Panc1 (cell line): ENCODE results near the gene ARPP19. TPM values are rescaled to one million over a fixed set of nuclear protein-coding genes. Genes with fewer than 3 reads are reported as not detected.
"Not testable (repeated sequence)": the region's sequence is repeated elsewhere in the genome, so short reads cannot be mapped to it uniquely, and the experiment has no call there.

Source experiments
- ATAC-seq: fragments of 200-7000 bp; cut with Tn5 transposase; 2 replicates; pipeline ENCODE4 v1.9.1; 2020; ENCODE audit warnings: mild to moderate bottlenecking, moderate library complexity
- BruUV-seq: library from RNA; stranded (reverse); fragments of 400-500 nt; replicated peaks from 2 replicates; lab custom pipeline; 2021; lab: Mats Ljungman, UMichigan
- CTCF ChIA-PET: fragments of 300-600 bp; sonication (Branson Sonifier 250); formaldehyde crosslinking; loops from one replicate; lab custom pipeline; 2022; ENCODE audit warnings: antibody characterized with exemption; lab: Charles Lee
- POLR2A ChIA-PET: fragments of 300-600 bp; sonication (Branson Sonifier 250); formaldehyde crosslinking; loops from one replicate; lab custom pipeline; 2022; ENCODE audit warnings: antibody characterized with exemption; lab: Charles Lee
- DNase-seq: peaks from one replicate; pipeline ENCODE4 v3.0.0-alpha.2; 2010; ENCODE audit warnings: low read depth, low spot score
- H3K27ac ChIP-seq: 2 replicates; pipeline ENCODE4 v1.5.1; 2011; ENCODE audit warnings: mild to moderate bottlenecking, low read length, inconsistent platforms
- H3K27me3 ChIP-seq: fragments of 200-500 bp; sonication (Bioruptor generic); 2 replicates; pipeline ENCODE4 v1.6.0; 2014; ENCODE audit warnings: low read length, inconsistent platforms; ENCODE audit not compliant: control insufficient read depth, insufficient read depth
- H3K36me3 ChIP-seq: fragments of 200-500 bp; sonication (Bioruptor generic); 2 replicates; pipeline ENCODE4 v1.5.1; 2014; ENCODE audit warnings: inconsistent platforms, mild to moderate bottlenecking, low read length, moderate library complexity; ENCODE audit not compliant: control insufficient read depth, insufficient read depth
- H3K4me1 ChIP-seq: 2 replicates; pipeline ENCODE4 v1.5.1; 2011; ENCODE audit warnings: inconsistent platforms, mild to moderate bottlenecking, low read length, moderate library complexity; ENCODE audit not compliant: control insufficient read depth, insufficient read depth
- H3K4me3 ChIP-seq, 2 experiments: 2 replicates each; pipeline ENCODE4 v1.5.1; 2011 to 2012; ENCODE audit warnings: low read depth in 2 of 2, low read length in 2 of 2, mild to moderate bottlenecking in 2 of 2, inconsistent platforms in 1 of 2, moderate library complexity in 1 of 2
- H3K9me3 ChIP-seq: fragments of 200-500 bp; sonication (Bioruptor generic); 2 replicates; pipeline ENCODE4 v1.5.1; 2014; ENCODE audit warnings: low read depth, mild to moderate bottlenecking, inconsistent platforms, low read length, moderate library complexity; ENCODE audit not compliant: control insufficient read depth, insufficient read depth
- CTCF ChIP-seq: fragments of 450-650 bp; IDR thresholded peaks from 2 replicates; pipeline ENCODE4 v1.5.1; 2017; ENCODE audit warnings: mild to moderate bottlenecking
- POLR2AphosphoS5 ChIP-seq: IDR thresholded peaks from 2 replicates; pipeline ENCODE4 v1.6.1; 2012; ENCODE audit warnings: mild to moderate bottlenecking, low read depth, low read length, moderate library complexity
- REST ChIP-seq, 2 experiments: IDR thresholded peaks; 2 replicates each; pipeline ENCODE4 v1.6.1; 2011 to 2012; ENCODE audit warnings: low read depth in 2 of 2, control low read depth in 1 of 2, low read length in 1 of 2, mild to moderate bottlenecking in 1 of 2, moderate library complexity in 1 of 2; ENCODE audit not compliant: insufficient read depth in 1 of 2
- SIN3A ChIP-seq: IDR thresholded peaks from 2 replicates; pipeline ENCODE4 v1.6.1; 2012; ENCODE audit warnings: low read depth, mild to moderate bottlenecking, low read length, moderate library complexity, borderline replicate concordance; ENCODE audit not compliant: insufficient read depth
- TCF7L2 ChIP-seq: IDR thresholded peaks from 2 replicates; pipeline ENCODE4 v1.6.1; 2011; ENCODE audit warnings: mild to moderate bottlenecking, low read depth, low read length, inconsistent platforms
- in situ Hi-C: cut with HindIII; loops from 2 replicates; pipeline ENCODE4 v1.10.0; 2016; ENCODE audit warnings: low sequenced_read_pairs, low pct_unique_long_range_greater_than_20kb
- intact Hi-C: fragments of 100-400 bp; cut with micrococcal nuclease; formaldehyde crosslinking; loops from one replicate; pipeline ENCODE4 v1.10.0; 2022; ENCODE audit not compliant: unreplicated experiment
- total RNA-seq: library from RNA; stranded (reverse); gene quantifications from one replicate; pipeline ENCODE4 v1.2.1, GENCODE V29; 2021; ENCODE audit not compliant: unreplicated experiment

Gene ARPP19
- total RNA-seq, 1 experiment from 2014 or later: 153 TPM

GRCh38 chr15:52575573-52575972 lies 6.7 kb upstream of the ARPP19 start:
- H3K4me3 ChIP-seq, DNase-seq, in situ Hi-C loops, H3K9me3 ChIP-seq, H3K36me3 ChIP-seq, H3K27ac ChIP-seq, intact Hi-C loops, BruUV-seq, H3K27me3 ChIP-seq, CTCF ChIA-PET, ATAC-seq, H3K4me1 ChIP-seq, POLR2A ChIA-PET: not testable (repeated sequence)

GRCh38 chr15:52575072-52575471 lies 6.2 kb upstream of the ARPP19 start:
- Histone ChIP-seq H3K27me3 (no peaks in the 10 kb centered on the region), H3K4me3 (no peak overlapping the region), H3K4me1 (no peaks in the 10 kb centered on the region), H3K9me3 (no peaks in the 10 kb centered on the region), H3K27ac (no peak overlapping the region), H3K36me3 (no peaks in the 10 kb centered on the region)
- intact Hi-C loops: no loop called here
- POLR2A ChIA-PET: no interaction called here
- no peak for DNase-seq
- TF ChIP-seq POLR2AphosphoS5 (no peak), TCF7L2 (no peak), SIN3A (no peak), CTCF (no peak), REST (IDR thresholded peaks at IDR 0.05; ENCODE audit: insufficient read depth in 1 of 2, low read depth in 2 of 2, low read length in 1 of 2) (no peak)
- no TSS peak for BruUV-seq
- no peak for ATAC-seq
- CTCF ChIA-PET: no interaction called here
- in situ Hi-C loops: no loop called here

GRCh38 chr15:52574623-52575022 lies 5.8 kb upstream of the ARPP19 start:
- POLR2A ChIA-PET: not testable (repeated sequence)

More at GRCh38 chr15:52574623-52575022, 5.8 kb upstream of the ARPP19 start:
- intact Hi-C loops, ATAC-seq, DNase-seq, H3K4me1 ChIP-seq, H3K36me3 ChIP-seq, in situ Hi-C loops, BruUV-seq, H3K27me3 ChIP-seq, H3K4me3 ChIP-seq, H3K9me3 ChIP-seq, H3K27ac ChIP-seq: not testable (repeated sequence)
- CTCF ChIA-PET: interaction anchor here (0.7 kb wide), 1 partner anchor 50 kb away, joined by 3 read pairs; no protein-coding TSS in a partner anchor
